GM06990 (cell line): Measurements from ENCODE around the gene LCN2.
A peak's percentile ranks its signal among the peaks of the same experiment; 100 is the strongest.

Experiments used
- DNase-seq: peaks from one replicate; pipeline ENCODE4 v3.0.0-alpha.2; 2011; ENCODE audit not compliant: insufficient read length; ENCODE audit errors: extremely low read depth
- H3K27me3 ChIP-seq: replicated peaks from 2 replicates; pipeline ENCODE4 v1.6.0; 2011; ENCODE audit warnings: low read length; ENCODE audit not compliant: control insufficient read depth, insufficient read depth
- H3K36me3 ChIP-seq: 2 replicates; pipeline ENCODE4 v1.5.1; 2011; ENCODE audit warnings: low read length; ENCODE audit not compliant: control insufficient read depth, insufficient read depth
- H3K4me3 ChIP-seq: replicated peaks from 2 replicates; pipeline ENCODE4 v1.5.1; 2011; ENCODE audit warnings: low read depth, mild to moderate bottlenecking, control low read depth, low read length
- CTCF ChIP-seq: IDR thresholded peaks from 2 replicates; pipeline ENCODE4 v1.5.1; 2011; ENCODE audit warnings: low read length, control low read depth, mild to moderate bottlenecking, inconsistent platforms; ENCODE audit not compliant: insufficient read depth, poor library complexity, severe bottlenecking

LCN2 gene

GRCh38 chr9:128191406-128192046 is 42.3 kb downstream of the LCN2 start, which contains the start of gene CIZ1:
TSS of gene CIZ1 (minus strand) at chr9:128191572. CDS start at chr9:128190857, 715 bp downstream.
- Histone ChIP-seq H3K36me3 (no peaks in the 10 kb centered on the region; the same call in 1 of the 2 replicates), H3K4me3 (peak within 1 kb of the TSS; percentile 85), H3K27me3 (no peaks in the 10 kb centered on the region)
- peak; percentile 40 for TF ChIP-seq CTCF
- DNase-seq: peak; percentile 90

- DNase-seq: peak; percentile 41
- Histone ChIP-seq H3K36me3 (no peaks in the 10 kb centered on the region), H3K4me3 (no peak overlapping the region), H3K27me3 (no peaks in the 10 kb centered on the region)
- TF ChIP-seq CTCF: no peak
These were observed 43.5 kb downstream of the LCN2 start for GRCh38 chr9:128192601-128193371.

- H3K4me3 ChIP-seq: no peak overlapping the region
- no peak for DNase-seq
- H3K36me3 ChIP-seq: no peaks in the 10 kb centered on the region
- TF ChIP-seq CTCF: no peak
- H3K27me3 ChIP-seq: no peaks in the 10 kb centered on the region
These were observed 44.3 kb downstream of the LCN2 start for GRCh38 chr9:128193469-128194096.

GRCh38 chr9:128201441-128202369 is 52.5 kb downstream of the LCN2 start:
- peak; percentile 1 for TF ChIP-seq CTCF
- no peaks in the 10 kb centered on the region for H3K36me3 ChIP-seq
- H3K27me3 ChIP-seq: peaks cover 4% of the 10 kb centered on the region
- H3K4me3 ChIP-seq: no peak overlapping the region
- DNase-seq: no peak

GRCh38 chr9:128202648-128203023 is 53.4 kb downstream of the LCN2 start:
- peaks cover 4% of the 10 kb centered on the region for H3K27me3 ChIP-seq
- TF ChIP-seq CTCF: no peak
- no peak for DNase-seq
- no peaks in the 10 kb centered on the region for H3K36me3 ChIP-seq
- no peak overlapping the region for H3K4me3 ChIP-seq
